HT1080 (cell line): Measurements from ENCODE around the gene SAT2. TPM values are rescaled to one million over a fixed set of nuclear protein-coding genes. Genes with fewer than 3 reads are reported as not detected.

Experiments used
- DNase-seq: peaks from one replicate; pipeline ENCODE4 v3.0.0-alpha.2; 2015; ENCODE audit warnings: low read depth
- small RNA-seq: library from RNA; depleted of rRNA; stranded (forward); fragments of <200 nt; gene quantifications from one replicate; pipeline ENCODE3, GENCODE V24; 2014
- total RNA-seq: library from RNA; depleted of rRNA; stranded (reverse); fragments of >200 nt; shearing (Covaris generic); gene quantifications from 2 replicates; pipeline ENCODE4 v1.2.3, GENCODE V29; 2014; rRNA removed

SAT2 gene
- total RNA-seq, 1 experiment from 2014 or later: 20.8 TPM

GRCh38 chr17:7576432-7576937 is 51.1 kb downstream of the SAT2 start:
- no peak for DNase-seq

Small RNA genes lying within 50 kb of the gene (small RNA-seq; reads per million reads assigned to genes)
- gene CD68 (not detected), gene SNORD10 (not detected)

Other genes starting within 250 kb of the SAT2 start
- gene TNK1, start 246.7 kb downstream of the SAT2 start, total RNA-seq: 0.24 TPM in 1 of 2 replicates, not detected in the other
- gene PLSCR3, start 233.3 kb downstream of the SAT2 start, total RNA-seq: 31.7 and 36.7 TPM in 2 replicates
- gene TMEM256, start 223.7 kb downstream of the SAT2 start, total RNA-seq: 54.1 and 72.6 TPM in 2 replicates
- gene NLGN2, start 220.0 kb downstream of the SAT2 start, total RNA-seq: 6.1 and 7.4 TPM in 2 replicates
- gene SPEM1, start 207.5 kb downstream of the SAT2 start, total RNA-seq: not detected in 2 replicates
- gene SPEM2, start 202.2 kb downstream of the SAT2 start, total RNA-seq: not detected in 2 replicates
- not detected in 2 replicates for gene SPEM3, start 199.0 kb downstream of the SAT2 start, total RNA-seq
- 0.23 and 0.43 TPM in 2 replicates for gene TMEM102, start 192.4 kb downstream of the SAT2 start, total RNA-seq
- gene FGF11, start 188.3 kb downstream of the SAT2 start, total RNA-seq: 0.23 and 0.37 TPM in 2 replicates
- 6.0 and 7.9 TPM in 2 replicates for gene CHRNB1, start 182.8 kb downstream of the SAT2 start, total RNA-seq
- 13.1 and 18.1 TPM in 2 replicates for gene ZBTB4, start 148.2 kb downstream of the SAT2 start, total RNA-seq
- not detected in 2 replicates for gene SLC35G6, start 146.4 kb downstream of the SAT2 start, total RNA-seq
- gene POLR2A, start 143.5 kb downstream of the SAT2 start, total RNA-seq: 43.4 and 44.6 TPM in 2 replicates
- 3.2 and 5.6 TPM in 2 replicates for gene TNFSF12, start 78.8 kb downstream of the SAT2 start, total RNA-seq
- 0.37 and 0.63 TPM in 2 replicates for gene TNFSF13, start 69.1 kb downstream of the SAT2 start, total RNA-seq
- 138 and 141 TPM in 2 replicates for gene SENP3, start 65.9 kb downstream of the SAT2 start, total RNA-seq
- 55.2 and 75.8 TPM in 2 replicates for gene CD68, start 48.2 kb downstream of the SAT2 start, total RNA-seq
- gene MPDU1, start 44.0 kb downstream of the SAT2 start, total RNA-seq: 148 and 177 TPM in 2 replicates
- gene SOX15, start 37.7 kb downstream of the SAT2 start, total RNA-seq: 0.31 and 1.8 TPM in 2 replicates
- gene FXR2, start 12.9 kb downstream of the SAT2 start, total RNA-seq: 54.4 and 60.7 TPM in 2 replicates
- not detected in 2 replicates for gene SHBG, start 2.3 kb upstream of the SAT2 start, total RNA-seq
- gene ATP1B2, start 23.1 kb upstream of the SAT2 start, total RNA-seq: not detected in 2 replicates
- 29.5 and 47.7 TPM in 2 replicates for gene TP53, start 59.7 kb upstream of the SAT2 start, total RNA-seq
- gene WRAP53, start 60.7 kb upstream of the SAT2 start, total RNA-seq: 25.2 and 29.2 TPM in 2 replicates
- gene EFNB3, start 77.4 kb upstream of the SAT2 start, total RNA-seq: 5.7 and 7.7 TPM in 2 replicates
- not detected in 2 replicates for gene DNAH2, start 89.9 kb upstream of the SAT2 start, total RNA-seq
- gene KDM6B, start 206.4 kb upstream of the SAT2 start, total RNA-seq: 0.27 and 0.87 TPM in 2 replicates
- gene TMEM88, start 227.2 kb upstream of the SAT2 start, total RNA-seq: 0.88 TPM in 1 of 2 replicates, not detected in the other
- 98.2 and 168 TPM in 2 replicates for gene NAA38, start 229.7 kb upstream of the SAT2 start, total RNA-seq
- gene CYB5D1, start 230.2 kb upstream of the SAT2 start, total RNA-seq: 4.8 and 6.4 TPM in 2 replicates